HEK293T (cell line): Measurements from ENCODE around the gene FLRT3.

Source experiments
- CTCF ChIA-PET: fragments of 350-600 bp; formaldehyde crosslinking; extraction: SDS; loops from one replicate; lab custom pipeline; 2021; ENCODE audit warnings: antibody characterized with exemption, inconsistent platforms; lab: Yijun Ruan, JAX
- POLR2A ChIA-PET: fragments of 350-600 bp; formaldehyde crosslinking; extraction: SDS; loops from one replicate; lab custom pipeline; 2020; ENCODE audit warnings: antibody characterized with exemption, inconsistent platforms; lab: Yijun Ruan, JAX
- DNase-seq: peaks from one replicate; pipeline ENCODE4 v3.0.0; 2012; ENCODE audit warnings: mixed read lengths; ENCODE audit errors: extremely low spot score
- ARNT ChIP-seq: fragments of 450-650 bp; IDR thresholded peaks from 2 replicates; pipeline ENCODE4 v1.6.1; 2017; ENCODE audit warnings: mild to moderate bottlenecking
- BHLHE40 ChIP-seq: fragments of 450-650 bp; IDR thresholded peaks from 2 replicates; pipeline ENCODE4 v1.6.1; 2016; ENCODE audit warnings: mild to moderate bottlenecking, moderate library complexity, borderline replicate concordance
- CTBP1 ChIP-seq: fragments of 450-650 bp; IDR thresholded peaks from 2 replicates; pipeline ENCODE4 v1.6.1; 2016; ENCODE audit warnings: borderline replicate concordance
- ELF4 ChIP-seq: fragments of 450-650 bp; IDR thresholded peaks from 2 replicates; pipeline ENCODE4 v1.6.1; 2017; ENCODE audit warnings: antibody characterized with exemption
- FOXA1 ChIP-seq: fragments of 450-650 bp; IDR thresholded peaks from 2 replicates; pipeline ENCODE4 v1.6.1; 2016; ENCODE audit warnings: mild to moderate bottlenecking
- FOXK2 ChIP-seq: fragments of 450-650 bp; IDR thresholded peaks from 2 replicates; pipeline ENCODE4 v1.6.1; 2016; ENCODE audit warnings: mild to moderate bottlenecking
- FOXM1 ChIP-seq: fragments of 450-650 bp; IDR thresholded peaks from 2 replicates; pipeline ENCODE4 v1.6.1; 2017; ENCODE audit warnings: mild to moderate bottlenecking, borderline replicate concordance
- HDGF ChIP-seq: fragments of 450-650 bp; IDR thresholded peaks from 2 replicates; pipeline ENCODE4 v1.6.1; 2017; ENCODE audit warnings: antibody characterized with exemption, borderline replicate concordance
- L3MBTL2 ChIP-seq: fragments of 450-650 bp; conservative IDR thresholded peaks from 2 replicates; pipeline ENCODE4 v1.6.1; 2016; ENCODE audit warnings: mild to moderate bottlenecking
- LEF1 ChIP-seq: fragments of 450-650 bp; IDR thresholded peaks from 2 replicates; pipeline ENCODE4 v1.6.1; 2017; ENCODE audit warnings: mild to moderate bottlenecking, borderline replicate concordance
- NFRKB ChIP-seq: fragments of 450-650 bp; IDR thresholded peaks from 2 replicates; pipeline ENCODE4 v1.6.1; 2016; ENCODE audit warnings: mild to moderate bottlenecking, moderate library complexity
- PKNOX1 ChIP-seq: fragments of 450-650 bp; IDR thresholded peaks from 2 replicates; pipeline ENCODE4 v1.6.1; 2016
- SP1 ChIP-seq: fragments of 450-650 bp; IDR thresholded peaks from 2 replicates; pipeline ENCODE4 v1.6.1; 2017
- SUZ12 ChIP-seq: fragments of 450-650 bp; IDR thresholded peaks from 2 replicates; pipeline ENCODE4 v1.6.1; 2016; ENCODE audit warnings: mild to moderate bottlenecking
- TARDBP ChIP-seq: fragments of 450-650 bp; IDR thresholded peaks from 2 replicates; pipeline ENCODE4 v1.6.1; 2016
- ZNF384 ChIP-seq: fragments of 450-650 bp; IDR thresholded peaks from 2 replicates; pipeline ENCODE4 v1.6.1; 2016

FLRT3 gene

GRCh38 chr20:14343491-14344065, 6.2 kb upstream of the FLRT3 start:
- no peak for TF ChIP-seq SUZ12
- no peak for TF ChIP-seq ELF4
- TF ChIP-seq LEF1, result no peak
- TF ChIP-seq FOXK2, result no peak
- no peak for TF ChIP-seq NFRKB
- no peak for TF ChIP-seq SP1
- no peak for TF ChIP-seq BHLHE40
- TF ChIP-seq TARDBP, result no peak
- TF ChIP-seq CTBP1, result no peak
- no peak for TF ChIP-seq FOXM1
- no peak for TF ChIP-seq ARNT
- no peak for TF ChIP-seq ZNF384
- no peak for TF ChIP-seq FOXA1
- POLR2A ChIA-PET, result no interaction called here
- CTCF ChIA-PET, result interaction anchor here (0.7 kb wide), 1 partner anchor 14 kb away, joined by 3 read pairs; no protein-coding TSS in a partner anchor
- no peak for DNase-seq

- TF ChIP-seq BHLHE40, result no peak
- POLR2A ChIA-PET, result no interaction called here
- DNase-seq, result no peak
- CTCF ChIA-PET, result no interaction called here
Measured at GRCh38 chr20:14342918-14343317, 5.5 kb upstream of the FLRT3 start.

GRCh38 chr20:14341801-14342200, 4.4 kb upstream of the FLRT3 start:
- DNase-seq, result no peak
- no peak for TF ChIP-seq PKNOX1
- no peak for TF ChIP-seq LEF1
- TF ChIP-seq CTBP1, result no peak
- TF ChIP-seq SP1, result no peak
- TF ChIP-seq FOXK2, result no peak
- no peak for TF ChIP-seq SUZ12
- TF ChIP-seq BHLHE40, result no peak
- no peak for TF ChIP-seq HDGF
- no peak for TF ChIP-seq NFRKB
- TF ChIP-seq TARDBP, result no peak
- TF ChIP-seq ZNF384, result no peak
- no peak for TF ChIP-seq FOXA1
- CTCF ChIA-PET, result interaction anchor here (0.7 kb wide), 1 partner anchor 758 kb away, joined by 3 read pairs; no protein-coding TSS in a partner anchor
- POLR2A ChIA-PET, result no interaction called here

- POLR2A ChIA-PET, result interaction anchor here (0.6 to 1.8 kb wide), 4 partner anchors 9 to 194 kb away, joined by 3 to 9 read pairs (median 3); no protein-coding TSS in a partner anchor
Measured at GRCh38 chr20:14336686-14337085, 726 bp downstream of the FLRT3 start.

GRCh38 chr20:14335052-14335451, 2.4 kb downstream of the FLRT3 start:
- POLR2A ChIA-PET, result no interaction called here

More at GRCh38 chr20:14336686-14337085, 726 bp downstream of the FLRT3 start:
- TF ChIP-seq BHLHE40 (no peak), FOXK2 (no peak), SP1 (no peak), CTBP1 (no peak), FOXM1 (no peak), SUZ12 (no peak)
- CTCF ChIA-PET, result interaction anchor here (1.7 kb wide), 1 partner anchor 194 kb away, joined by 7 read pairs; no protein-coding TSS in a partner anchor
- DNase-seq, result no peak

GRCh38 chr20:14334306-14334930, 3.0 kb downstream of the FLRT3 start:
- ChIA-PET POLR2A (no interaction called here), CTCF (no interaction called here)
- TF ChIP-seq ZNF384 (no peak), NFRKB (no peak), HDGF (no peak), L3MBTL2 (no peak), CTBP1 (no peak), SP1 (no peak), TARDBP (no peak), LEF1 (no peak), BHLHE40 (no peak), ELF4 (no peak), FOXK2 (no peak), FOXM1 (no peak), SUZ12 (no peak), FOXA1 (no peak)
- DNase-seq, result peak; percentile 56

More at GRCh38 chr20:14335052-14335451, 2.4 kb downstream of the FLRT3 start:
- CTCF ChIA-PET, result no interaction called here
- no peak for DNase-seq
- TF ChIP-seq PKNOX1 (no peak), NFRKB (no peak)

- ChIA-PET CTCF (no interaction called here), POLR2A (no interaction called here)
- TF ChIP-seq SUZ12 (no peak), HDGF (no peak)
- no peak for DNase-seq
Measured at GRCh38 chr20:14333721-14334120, 3.7 kb downstream of the FLRT3 start.
